ENCODE data around the gene ARFGEF2.
"Not testable (repeated sequence)": the region's sequence is repeated elsewhere in the genome, so short reads cannot be mapped to it uniquely, and the experiment has no call there.

ARFGEF2 gene

DNA sequence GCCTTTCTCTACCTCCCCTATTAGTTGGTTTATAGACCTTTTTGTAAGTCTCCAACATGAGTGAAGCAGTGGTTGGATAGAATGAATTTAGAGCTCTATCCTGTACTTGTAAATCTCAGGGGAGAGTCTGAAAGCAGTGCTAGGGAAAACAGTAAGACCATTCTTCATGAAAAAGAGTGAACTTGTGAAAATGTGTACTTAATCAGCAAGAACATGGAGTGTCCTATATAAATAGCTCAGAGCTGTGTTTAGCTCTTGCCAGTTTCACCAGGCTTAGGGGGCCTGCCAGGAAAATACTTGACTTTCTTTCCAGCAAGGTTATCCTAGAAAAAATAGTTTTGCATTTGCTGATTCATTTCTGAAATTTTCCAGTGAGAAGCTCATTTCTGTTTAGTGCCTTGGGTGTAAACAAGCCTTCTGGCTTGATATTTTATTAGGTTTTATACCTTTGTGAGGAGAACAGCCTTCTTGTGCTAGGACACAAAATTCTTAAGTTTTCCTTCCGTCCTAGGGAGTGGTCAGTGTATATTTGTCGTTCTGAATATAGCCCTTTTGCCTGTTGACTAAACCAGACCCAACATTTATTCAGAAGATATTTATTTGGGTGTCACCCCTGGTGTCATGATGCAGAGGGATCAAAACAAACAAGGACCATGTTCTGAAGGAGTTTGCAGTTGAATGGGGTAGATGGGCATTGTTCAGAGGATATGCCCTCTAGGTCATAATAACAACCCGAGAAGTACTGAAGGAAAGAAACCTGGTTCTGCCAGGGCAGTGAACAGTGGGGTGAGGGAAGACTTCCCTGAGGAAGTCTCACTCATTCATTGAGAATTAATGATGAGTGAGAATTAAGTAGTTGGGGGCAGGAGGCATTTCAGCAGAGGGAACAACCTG lies 7.6 kb downstream of the ARFGEF2 start:
- no peak for DNase-seq (ENCODE audit: low spot score)

DNA sequence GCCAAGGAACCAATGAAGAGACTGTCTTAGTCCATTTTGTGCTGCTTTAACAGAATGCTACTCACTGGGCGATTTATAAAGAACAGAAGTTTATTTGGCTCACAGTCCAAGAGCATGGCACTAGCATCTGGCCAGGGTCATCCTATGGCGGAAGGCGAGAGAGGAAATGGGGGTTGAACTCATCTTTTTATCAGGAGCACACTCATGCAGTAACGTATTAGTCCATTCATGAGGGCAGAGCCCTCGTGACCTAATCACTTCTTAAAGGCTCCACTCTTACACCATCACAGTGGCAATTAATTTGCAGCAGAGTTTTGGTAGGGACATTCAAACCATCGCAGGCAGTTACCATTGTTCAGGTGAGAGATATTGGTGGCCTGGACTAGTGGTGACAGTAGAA lies 8.5 kb downstream of the ARFGEF2 start:
- no peak for DNase-seq (ENCODE audit: low spot score)

DNA sequence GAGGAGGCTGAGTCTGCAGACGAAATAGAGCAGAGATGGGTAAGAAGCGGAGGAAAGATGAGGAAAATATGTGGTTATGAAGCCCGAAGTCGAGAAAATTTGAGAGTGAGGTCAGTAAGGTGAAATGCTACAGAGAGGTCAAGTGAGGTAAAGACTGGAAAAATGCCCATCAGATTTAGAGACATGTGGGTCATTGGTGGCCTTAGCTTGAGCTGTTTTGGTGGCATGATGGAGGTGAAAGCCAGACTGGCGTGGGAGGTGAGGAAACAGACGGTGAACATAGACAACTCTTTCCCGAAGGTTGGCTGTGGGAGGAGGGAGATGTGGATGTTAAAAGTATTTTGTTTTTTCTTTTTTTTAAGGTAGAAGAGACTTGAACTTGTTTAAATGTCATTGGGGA lies 9.4 kb downstream of the ARFGEF2 start:
- no peak for DNase-seq (ENCODE audit: low spot score)

DNA sequence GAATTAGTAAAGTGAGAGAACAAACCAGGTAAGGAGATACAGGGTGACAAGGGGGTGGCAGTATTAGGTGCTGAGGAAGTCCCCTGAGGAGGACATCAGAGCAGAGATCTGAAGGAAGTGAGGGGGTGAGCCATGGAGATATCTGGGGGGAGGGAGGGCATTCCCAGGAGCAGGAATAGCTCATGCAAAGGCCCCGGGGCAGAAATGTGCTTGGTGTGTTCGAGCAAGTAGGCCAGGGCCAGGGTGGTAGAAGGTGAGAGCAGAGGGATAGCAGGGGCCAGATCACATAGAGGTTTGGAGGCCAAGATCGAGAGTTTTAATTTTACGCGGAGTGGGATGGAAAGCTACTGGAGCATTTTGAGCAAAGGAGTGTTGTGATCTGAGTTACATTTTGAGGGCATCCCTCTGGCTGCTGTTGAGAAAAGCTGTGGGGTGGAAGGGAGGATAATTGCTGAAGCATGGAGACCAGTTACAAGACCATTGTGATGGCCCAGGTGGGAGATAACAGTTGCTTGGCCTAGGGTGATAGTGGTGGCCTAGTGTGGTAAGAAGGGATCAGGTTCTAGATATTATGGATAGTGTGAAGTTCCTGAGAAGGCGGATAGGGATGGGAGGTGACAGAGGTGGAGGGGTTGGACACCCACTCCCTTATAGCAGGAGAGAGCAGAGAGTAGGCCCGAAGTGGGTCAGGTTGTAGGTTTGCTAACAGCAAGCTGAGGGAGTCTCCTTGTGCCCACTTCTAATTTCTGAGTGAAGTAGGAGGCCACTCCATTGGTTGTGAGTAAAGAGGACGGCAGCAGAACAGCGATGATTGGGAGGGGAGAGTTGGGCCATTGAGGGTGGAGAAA lies 10.2 kb downstream of the ARFGEF2 start:
- DNase-seq (ENCODE audit: low spot score): no peak

DNA sequence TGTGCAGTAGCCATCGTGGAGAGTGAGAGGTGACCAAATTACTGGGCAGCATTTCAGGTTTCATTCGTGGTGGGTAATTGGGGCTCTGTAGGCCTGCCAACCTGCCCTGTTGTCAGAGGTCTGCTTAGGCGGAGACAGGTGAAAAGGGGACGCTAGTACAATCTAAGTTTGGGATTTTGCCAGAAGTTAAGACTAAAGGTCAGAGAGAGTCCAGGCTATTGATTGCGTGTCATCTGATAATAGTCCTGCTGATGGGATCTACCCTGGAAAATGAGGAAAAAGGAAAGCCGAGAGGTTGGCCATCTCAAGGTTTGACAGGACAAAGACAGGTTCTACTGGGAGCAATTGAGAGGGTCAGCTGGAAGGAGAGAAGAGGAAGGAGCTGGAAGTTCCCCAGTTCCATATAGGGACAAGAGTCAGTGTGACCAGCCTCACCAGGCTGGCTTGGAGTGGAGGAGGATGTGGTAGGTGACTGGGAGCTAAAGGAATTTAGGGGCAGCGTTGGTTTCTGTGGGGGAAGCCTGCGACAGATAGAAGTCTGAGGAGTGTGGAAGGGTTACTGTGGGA lies 10.9 kb downstream of the ARFGEF2 start:
- DNase-seq (ENCODE audit: low spot score): no peak

DNA sequence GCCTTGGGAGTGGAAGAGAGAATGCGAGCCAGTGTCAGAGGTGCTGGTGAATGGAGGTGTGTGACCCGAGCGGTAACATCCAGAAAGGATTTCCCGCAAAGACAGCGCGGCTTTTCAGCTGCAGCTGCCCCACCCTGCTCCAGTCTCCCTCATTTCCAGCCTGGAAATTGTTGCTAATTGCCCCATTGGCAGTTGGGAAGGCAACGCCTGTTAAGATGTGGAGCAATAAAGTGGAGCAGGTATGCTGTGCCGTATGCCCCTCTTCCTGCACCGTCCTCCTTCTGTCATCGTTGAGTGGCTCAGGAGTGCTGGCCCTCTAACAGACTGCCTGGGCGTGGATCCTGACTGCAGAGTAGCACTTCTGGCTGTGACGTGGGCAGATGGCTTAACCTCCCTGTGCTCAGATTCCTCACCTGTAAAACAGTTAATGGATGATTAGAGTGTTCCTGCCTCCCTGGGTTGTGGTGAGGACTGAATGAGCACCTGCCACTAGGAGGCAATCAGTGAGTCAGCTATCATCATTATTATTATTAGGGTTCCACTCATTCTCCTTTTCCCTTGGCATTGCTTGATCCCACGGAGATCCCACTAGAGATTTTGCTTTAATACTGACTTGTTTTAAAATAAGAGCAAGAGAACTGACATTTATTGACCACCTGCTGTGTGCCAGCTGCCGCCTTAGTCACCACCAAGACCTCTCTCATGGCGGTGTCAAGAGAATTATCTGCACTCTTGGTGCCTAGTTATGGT lies 11.7 kb downstream of the ARFGEF2 start:
- peak; percentile 36 for DNase-seq (ENCODE audit: low spot score)

DNA sequence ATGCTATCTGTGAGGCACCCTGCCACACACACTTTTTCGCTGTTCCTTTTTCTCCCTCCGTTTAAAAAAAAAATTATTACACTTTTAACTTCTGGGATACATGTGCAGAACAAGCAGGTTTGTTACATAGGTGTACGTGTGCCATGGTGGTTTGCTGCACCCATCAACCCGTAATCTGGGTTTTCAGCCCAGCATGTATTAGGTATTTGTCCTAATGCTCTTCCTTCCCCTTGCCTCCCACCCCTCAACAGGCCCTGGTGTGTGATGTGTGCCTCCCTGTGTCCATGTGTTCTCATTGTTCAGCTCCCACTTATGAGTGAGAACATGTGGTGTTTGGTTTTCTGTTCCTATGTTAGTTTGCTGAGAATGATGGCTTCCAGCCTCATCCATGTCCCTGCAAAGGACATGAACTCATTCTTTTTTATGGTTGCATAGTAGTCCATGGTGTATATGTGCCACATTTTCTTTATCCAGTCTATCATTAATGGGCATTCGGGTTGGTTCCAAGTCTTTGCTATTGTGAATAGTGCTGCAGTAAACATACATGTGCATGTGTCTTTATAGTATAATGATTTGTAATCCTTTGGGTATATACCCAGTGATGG lies 12.9 kb downstream of the ARFGEF2 start:
- not testable (repeated sequence) for DNase-seq (ENCODE audit: low spot score)

DNA sequence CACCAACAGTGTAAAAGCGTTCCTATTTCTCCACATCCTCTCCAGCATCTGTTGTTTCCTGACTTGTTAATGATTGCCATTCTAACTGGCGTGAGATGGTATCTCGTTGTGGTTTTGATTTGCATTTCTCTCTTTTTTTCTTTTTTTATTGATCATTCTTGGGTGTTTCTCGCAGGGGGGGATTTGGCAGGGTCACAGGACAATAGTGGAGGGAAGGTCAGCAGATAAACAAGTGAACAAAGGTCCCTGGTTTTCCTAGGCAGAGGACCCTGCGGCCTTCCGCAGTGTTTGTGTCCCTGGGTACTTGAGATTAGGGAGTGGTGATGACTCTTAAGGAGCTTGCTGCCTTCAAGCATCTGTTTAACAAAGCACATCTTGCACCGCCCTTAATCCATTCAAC lies 13.5 kb downstream of the ARFGEF2 start:
- DNase-seq (ENCODE audit: low spot score): not testable (repeated sequence)

DNA sequence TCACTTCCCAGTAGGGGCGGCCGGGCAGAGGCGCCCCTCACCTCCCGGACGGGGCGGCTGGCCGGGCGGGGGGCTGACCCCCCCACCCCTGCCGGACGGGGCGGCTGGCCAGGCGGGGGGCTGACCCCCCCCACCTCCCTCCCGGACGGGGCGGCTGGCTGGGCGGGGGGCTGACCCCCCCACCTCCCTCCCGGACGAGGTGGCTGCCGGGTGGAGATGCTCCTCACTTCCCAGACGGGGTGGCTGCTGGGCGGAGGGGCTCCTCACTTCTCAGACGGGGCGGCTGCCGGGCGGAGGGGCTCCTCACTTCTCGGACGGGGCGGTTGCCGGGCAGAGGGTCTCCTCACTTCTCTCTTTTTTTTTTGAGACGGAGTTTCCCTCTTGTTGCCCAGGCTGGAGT lies 14.7 kb downstream of the ARFGEF2 start:
- DNase-seq (ENCODE audit: low spot score): not testable (repeated sequence)

DNA sequence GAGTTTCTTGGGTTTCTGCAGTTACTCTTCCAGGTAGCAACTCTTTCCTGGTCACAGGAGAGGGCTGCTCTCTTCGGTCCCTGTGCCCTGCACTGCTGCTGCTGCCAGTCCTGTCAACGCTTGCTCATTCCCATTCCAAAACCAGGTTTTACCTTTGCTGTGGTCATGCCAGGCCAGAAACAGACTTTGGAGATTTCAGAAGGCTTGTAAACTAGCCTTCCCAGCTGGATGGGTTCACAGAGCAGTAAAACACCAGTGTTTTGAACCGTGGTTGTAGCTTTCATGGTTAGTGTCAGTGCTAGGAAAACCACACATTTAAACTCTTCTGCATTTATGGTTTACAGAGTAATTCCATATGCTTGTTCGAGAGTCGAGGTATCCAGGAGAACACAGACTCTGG lies 16.2 kb downstream of the ARFGEF2 start:
- no peak for DNase-seq (ENCODE audit: low spot score)

DNA sequence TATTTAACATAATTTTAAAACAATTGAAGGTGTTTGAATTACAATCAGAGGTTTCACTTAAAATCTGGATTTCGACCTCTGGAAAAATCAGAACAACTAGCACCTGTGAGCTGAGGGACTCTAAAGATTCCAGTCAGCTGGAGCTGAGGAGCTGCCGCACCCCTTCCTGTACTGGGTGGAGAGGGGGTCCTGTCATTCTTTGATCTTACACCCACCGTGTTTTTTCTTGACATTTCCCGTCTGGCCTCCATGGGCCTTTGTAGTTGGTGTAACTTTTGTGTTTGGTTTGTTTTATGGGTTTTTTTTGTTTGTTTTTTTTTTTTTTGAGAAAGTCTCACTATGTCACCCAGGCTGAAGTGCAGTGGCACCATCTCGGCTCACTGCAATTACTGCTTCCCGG lies 17.2 kb downstream of the ARFGEF2 start:
- no peak for DNase-seq (ENCODE audit: low spot score)

DNA sequence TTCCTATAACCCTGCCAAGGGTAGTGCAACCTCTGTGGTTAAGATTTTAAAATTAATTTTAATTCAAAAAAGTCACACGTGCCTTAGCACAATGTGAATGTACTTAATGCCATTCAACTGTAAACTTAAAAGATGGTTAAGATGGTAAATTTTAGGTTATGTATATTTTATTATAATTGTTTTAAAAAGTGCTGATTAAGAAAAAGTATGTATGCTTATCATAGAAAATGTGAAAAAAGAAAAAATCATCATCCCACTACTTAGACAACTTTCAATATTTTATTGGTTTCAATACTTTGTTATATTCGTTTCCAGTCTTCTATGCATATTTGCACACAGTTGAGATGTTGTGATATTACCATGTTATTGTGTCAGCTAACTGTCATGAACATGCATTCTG lies 18.7 kb downstream of the ARFGEF2 start:
- no peak for DNase-seq (ENCODE audit: low spot score)

DNA sequence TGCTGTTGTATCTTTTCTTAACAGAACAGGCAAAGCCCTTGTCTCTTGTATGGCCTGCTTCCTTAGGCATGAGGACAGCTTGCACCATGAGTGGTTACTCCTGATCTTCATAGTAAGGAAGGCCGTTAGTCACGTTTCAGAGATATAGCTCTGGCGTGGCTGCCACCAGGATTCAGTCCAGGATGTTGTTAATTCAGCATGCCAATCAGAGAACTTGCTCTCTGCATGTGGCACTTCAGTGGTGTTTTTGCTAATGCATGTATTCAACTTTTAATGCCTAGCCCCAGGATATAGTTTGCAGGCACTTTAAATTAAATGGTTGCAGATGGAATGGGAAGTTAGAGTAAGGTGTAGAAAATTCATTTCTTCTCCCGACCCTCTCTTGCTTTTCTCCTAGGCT lies 20.0 kb downstream of the ARFGEF2 start:
- no peak for DNase-seq (ENCODE audit: low spot score)

DNA sequence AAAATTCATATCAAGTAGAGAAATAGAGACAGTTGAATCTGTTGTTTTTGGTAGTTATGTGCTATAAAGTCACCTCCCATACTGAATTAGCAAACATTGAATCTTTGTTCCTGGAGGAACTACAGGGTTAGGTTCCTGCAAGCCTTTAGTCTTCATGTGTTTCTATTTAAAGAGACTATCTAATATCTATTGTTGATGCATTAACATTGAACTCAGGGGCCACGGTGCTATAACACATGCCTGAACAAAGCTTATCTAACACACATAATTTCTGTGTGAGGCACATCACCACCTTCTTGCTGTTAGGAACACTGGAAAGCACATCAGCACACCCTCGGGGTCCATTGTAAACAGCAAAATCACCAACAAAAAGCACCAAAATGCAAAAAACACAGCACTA lies 21.2 kb downstream of the ARFGEF2 start:
- no peak for DNase-seq (ENCODE audit: low spot score)

DNA sequence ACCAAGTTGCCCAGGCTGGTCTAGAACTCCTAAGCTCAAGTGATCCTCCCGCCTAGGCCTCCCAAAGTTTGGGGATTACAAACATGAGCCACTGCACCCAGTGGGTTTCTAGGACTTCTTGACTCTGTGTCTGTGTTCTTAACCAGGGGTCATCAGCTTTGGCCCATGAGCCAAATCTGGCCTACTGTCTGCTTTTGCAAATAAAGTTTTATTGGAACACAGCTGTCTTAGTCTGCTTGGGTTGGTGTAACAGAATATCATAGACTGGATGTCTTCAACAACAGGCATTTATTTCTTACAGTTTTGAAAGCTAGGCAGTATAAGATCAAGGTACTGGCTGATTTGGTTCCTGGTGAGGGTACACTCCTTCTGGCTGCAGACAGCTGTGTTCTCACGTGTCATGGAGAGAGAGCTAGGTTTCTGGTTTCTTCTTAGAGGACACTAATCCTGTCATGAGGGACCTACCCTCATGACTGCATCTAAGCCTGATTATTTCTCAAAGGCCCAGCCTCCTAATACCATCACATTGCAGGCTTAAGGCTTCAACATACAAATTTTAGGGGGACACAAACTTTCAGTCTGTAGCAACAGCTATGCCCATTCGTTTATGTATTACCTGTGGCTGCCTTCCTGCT lies 23.3 kb downstream of the ARFGEF2 start:
- DNase-seq (ENCODE audit: low spot score): peak; percentile 63

DNA sequence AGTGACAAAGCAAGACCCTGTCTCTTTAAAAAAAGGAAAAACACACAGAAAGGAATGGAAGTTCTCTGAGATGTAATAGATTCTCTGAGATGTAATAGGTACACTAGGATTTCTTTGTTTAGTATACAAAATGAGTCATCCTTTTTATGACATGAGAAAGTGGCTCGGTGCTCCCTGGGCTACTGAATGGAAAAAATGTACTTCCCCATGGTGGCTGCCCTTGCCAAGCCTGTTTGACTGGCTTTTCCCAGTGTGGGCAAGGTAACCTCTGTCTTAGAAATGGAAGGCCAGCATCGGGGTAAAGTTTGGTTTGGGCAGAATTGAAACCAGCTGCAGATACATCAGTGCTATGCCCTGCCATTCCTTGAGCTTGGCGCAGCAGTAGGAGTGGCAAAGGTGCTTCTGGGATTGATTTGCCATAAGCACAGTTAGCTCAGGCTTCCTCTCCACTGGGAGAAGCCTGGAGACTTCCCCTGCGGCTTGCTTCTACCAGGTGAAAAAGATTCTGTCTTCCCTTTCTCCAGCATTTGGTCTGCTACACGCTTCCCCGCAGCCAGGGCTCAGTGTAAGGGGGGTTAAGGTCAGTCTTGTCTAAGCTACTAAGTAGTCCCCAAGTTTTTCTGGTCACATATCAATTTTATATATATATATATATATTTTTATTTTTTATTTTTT lies 24.5 kb downstream of the ARFGEF2 start:
- no peak for DNase-seq (ENCODE audit: low spot score)

DNA sequence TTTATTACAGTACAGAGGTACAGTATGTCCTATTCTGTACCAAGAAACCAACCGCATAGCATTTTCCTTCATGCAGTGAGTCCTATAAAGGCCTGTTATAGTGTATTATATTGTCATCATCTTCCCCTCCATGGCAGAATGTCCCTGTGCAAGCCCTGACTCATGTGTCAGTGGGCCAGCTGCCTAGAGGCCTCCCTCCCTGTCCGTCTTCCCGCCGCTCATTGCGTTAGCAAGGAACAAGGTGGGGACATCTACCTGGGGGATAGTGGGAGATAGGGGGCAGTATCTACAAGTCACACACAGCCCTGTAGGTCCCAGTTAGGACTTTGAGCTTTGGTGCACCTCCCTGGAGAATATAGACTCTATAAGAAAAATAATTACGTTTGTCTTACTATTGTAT lies 27.1 kb downstream of the ARFGEF2 start:
- DNase-seq (ENCODE audit: low spot score): no peak

DNA sequence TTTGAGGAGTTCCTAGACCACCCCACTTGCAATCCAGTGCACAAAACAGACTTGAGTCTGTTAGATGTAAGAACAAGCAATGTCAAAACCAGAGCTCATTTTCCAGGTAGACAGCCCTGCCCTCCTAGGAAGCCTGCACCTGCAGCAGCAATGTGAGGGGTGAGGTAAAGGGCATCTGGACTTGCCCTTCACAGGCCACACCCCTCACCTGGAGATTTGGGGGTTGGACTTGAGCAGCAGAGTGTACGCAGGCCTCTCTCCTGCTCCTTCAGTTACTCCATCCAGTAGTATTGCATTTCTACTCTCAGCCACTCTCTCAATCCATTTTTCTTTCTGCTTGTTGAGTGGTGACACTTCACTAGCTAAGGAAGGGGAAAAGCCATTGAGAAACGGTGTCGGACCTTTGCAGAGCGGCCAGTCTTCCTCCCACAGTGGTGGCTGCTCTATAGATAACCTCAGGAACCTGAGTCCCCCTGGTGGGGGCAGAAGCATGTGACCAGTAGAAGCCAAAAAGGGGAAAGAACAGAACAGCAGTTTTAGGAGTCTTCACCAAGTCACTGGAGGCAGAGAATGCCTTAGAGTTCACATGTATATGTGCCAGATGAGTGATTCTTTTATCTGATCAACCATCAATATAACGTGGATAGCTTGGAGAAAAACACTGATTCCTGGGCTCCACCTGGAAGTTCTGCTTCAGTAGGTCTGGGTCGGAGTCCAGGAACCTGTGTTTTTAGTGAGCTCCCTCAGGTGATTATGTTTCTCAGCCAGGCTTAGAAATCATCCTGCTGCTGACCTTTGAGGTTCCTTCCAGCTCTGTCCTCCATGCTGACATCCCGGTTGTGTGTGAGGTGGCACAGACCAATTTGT lies 28.0 kb downstream of the ARFGEF2 start:
- no peak for DNase-seq (ENCODE audit: low spot score)

DNA sequence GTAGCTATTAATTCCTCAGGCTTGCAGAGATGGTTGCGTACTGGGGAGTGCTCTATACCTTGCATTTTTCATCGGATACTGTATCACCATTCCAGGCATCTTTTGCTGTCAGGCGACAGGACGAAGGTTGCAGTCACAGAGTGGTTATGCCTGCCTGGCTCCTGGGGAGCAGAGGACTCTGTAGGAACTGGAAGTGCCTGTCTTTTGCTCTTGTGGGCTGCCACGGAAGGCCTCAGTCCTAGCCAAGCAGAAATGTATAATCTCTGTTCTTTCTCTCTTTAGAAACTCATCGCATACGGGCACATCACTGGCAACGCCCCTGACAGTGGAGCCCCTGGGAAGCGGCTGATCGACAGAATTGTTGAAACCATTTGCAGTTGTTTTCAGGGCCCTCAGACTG lies 29.5 kb downstream of the ARFGEF2 start:
- no peak for DNase-seq (ENCODE audit: low spot score)

DNA sequence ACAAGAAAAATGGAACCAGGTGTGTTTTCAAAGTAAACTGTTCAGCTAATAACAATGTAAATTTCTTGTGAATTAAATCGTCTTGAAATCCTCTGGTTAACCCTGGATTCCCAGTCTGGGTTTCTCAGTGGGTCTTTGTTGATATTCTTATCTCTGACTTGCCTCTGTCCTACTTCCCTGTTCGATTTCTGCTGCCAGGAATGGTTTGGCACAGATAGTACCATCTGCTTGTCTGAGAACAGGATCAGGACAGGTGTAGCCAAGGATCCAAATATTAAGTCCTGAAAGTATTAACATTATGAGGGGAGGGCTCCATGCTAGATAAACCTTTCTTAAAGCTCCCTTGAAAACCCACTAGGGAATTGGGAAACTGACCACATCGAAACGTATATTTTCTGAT lies 30.1 kb downstream of the ARFGEF2 start:
- DNase-seq (ENCODE audit: low spot score): no peak
